IPS-18a (cell line): ENCODE measurements around the gene RNF44.

Experiments
- H3K27ac ChIP-seq: one replicate; pipeline ENCODE4 v1.5.1; 2013; ENCODE audit warnings: low read length
- H3K27me3 ChIP-seq: one replicate; pipeline ENCODE4 v1.6.1; 2013; ENCODE audit warnings: mild to moderate bottlenecking, low read length; ENCODE audit not compliant: control insufficient read depth, insufficient read depth
- H3K36me3 ChIP-seq: one replicate; pipeline ENCODE4 v1.6.1; 2013; ENCODE audit warnings: low read depth, low read length; ENCODE audit not compliant: control insufficient read depth
- H3K4me1 ChIP-seq: one replicate; pipeline ENCODE4 v1.6.1; 2013; ENCODE audit warnings: low read depth, low read length; ENCODE audit not compliant: control insufficient read depth
- H3K4me3 ChIP-seq: one replicate; pipeline ENCODE4 v1.5.1; 2013; ENCODE audit warnings: low read length
- H3K9ac ChIP-seq: one replicate; pipeline ENCODE4 v1.6.1; 2013; ENCODE audit warnings: mild to moderate bottlenecking, low read length, moderate library complexity
- H3K9me3 ChIP-seq: one replicate; pipeline ENCODE4 v1.6.1; 2013; ENCODE audit warnings: low read depth, low read length; ENCODE audit not compliant: control insufficient read depth

The RNF44 gene

GRCh38 chr5:176532795-176533194 is 4.4 kb downstream of the RNF44 start:
- Histone ChIP-seq H3K36me3 (peaks cover 42% of the 10 kb centered on the region), H3K4me3 (no peak overlapping the region), H3K9ac (no peak overlapping the region), H3K27ac (no peak overlapping the region), H3K9me3 (no peaks in the 10 kb centered on the region), H3K27me3 (no peaks in the 10 kb centered on the region), H3K4me1 (peaks cover 9% of the 10 kb centered on the region)

- no peak overlapping the region for H3K27ac ChIP-seq
- peaks cover 9% of the 10 kb centered on the region for H3K4me1 ChIP-seq
- no peak overlapping the region for H3K9ac ChIP-seq
- peaks cover 46% of the 10 kb centered on the region for H3K36me3 ChIP-seq
- no peaks in the 10 kb centered on the region for H3K9me3 ChIP-seq
- H3K27me3 ChIP-seq: no peaks in the 10 kb centered on the region
- no peak overlapping the region for H3K4me3 ChIP-seq
Observed at GRCh38 chr5:176531902-176532493, 5.2 kb downstream of the RNF44 start.

GRCh38 chr5:176530983-176531901 is 6.0 kb downstream of the RNF44 start:
- Histone ChIP-seq H3K9me3 (no peaks in the 10 kb centered on the region), H3K9ac (no peak overlapping the region), H3K27ac (no peak overlapping the region), H3K4me3 (no peak overlapping the region), H3K4me1 (peaks cover 9% of the 10 kb centered on the region), H3K27me3 (no peaks in the 10 kb centered on the region), H3K36me3 (peaks cover 46% of the 10 kb centered on the region)

- no peaks in the 10 kb centered on the region for H3K27me3 ChIP-seq
- H3K9ac ChIP-seq: no peak overlapping the region
- peaks cover 46% of the 10 kb centered on the region for H3K36me3 ChIP-seq
- no peak overlapping the region for H3K4me3 ChIP-seq
- no peaks in the 10 kb centered on the region for H3K9me3 ChIP-seq
- no peak overlapping the region for H3K27ac ChIP-seq
- H3K4me1 ChIP-seq: peaks cover 9% of the 10 kb centered on the region
Observed at GRCh38 chr5:176530393-176530982, 6.7 kb downstream of the RNF44 start.

GRCh38 chr5:176529741-176530141 is 7.5 kb downstream of the RNF44 start:
- Histone ChIP-seq H3K27ac (no peak overlapping the region), H3K4me1 (peaks cover 2% of the 10 kb centered on the region), H3K36me3 (peaks cover 40% of the 10 kb centered on the region), H3K9me3 (no peaks in the 10 kb centered on the region), H3K4me3 (no peak overlapping the region), H3K27me3 (no peaks in the 10 kb centered on the region), H3K9ac (no peak overlapping the region)

GRCh38 chr5:176529116-176529740 is 8.0 kb downstream of the RNF44 start:
- Histone ChIP-seq H3K27ac (no peak overlapping the region), H3K36me3 (peaks cover 39% of the 10 kb centered on the region), H3K9ac (no peak overlapping the region)

GRCh38 chr5:176528761-176529115 is 8.5 kb downstream of the RNF44 start:
- H3K9me3 ChIP-seq: no peaks in the 10 kb centered on the region
- H3K27ac ChIP-seq: no peak overlapping the region
- H3K9ac ChIP-seq: no peak overlapping the region
- H3K36me3 ChIP-seq: peaks cover 39% of the 10 kb centered on the region
- no peaks in the 10 kb centered on the region for H3K4me1 ChIP-seq
- H3K27me3 ChIP-seq: no peaks in the 10 kb centered on the region
- H3K4me3 ChIP-seq: no peak overlapping the region

More at GRCh38 chr5:176529116-176529740, 8.0 kb downstream of the RNF44 start:
- Histone ChIP-seq H3K4me1 (no peaks in the 10 kb centered on the region), H3K4me3 (no peak overlapping the region), H3K27me3 (no peaks in the 10 kb centered on the region), H3K9me3 (no peaks in the 10 kb centered on the region)

GRCh38 chr5:176528301-176528700 is 8.9 kb downstream of the RNF44 start:
- Histone ChIP-seq H3K4me1 (no peaks in the 10 kb centered on the region), H3K9me3 (no peaks in the 10 kb centered on the region), H3K27ac (no peak overlapping the region), H3K4me3 (no peak overlapping the region), H3K27me3 (no peaks in the 10 kb centered on the region), H3K36me3 (peaks cover 39% of the 10 kb centered on the region), H3K9ac (no peak overlapping the region)

GRCh38 chr5:176527246-176528222 is 9.7 kb downstream of the RNF44 start:
- Histone ChIP-seq H3K9me3 (no peaks in the 10 kb centered on the region), H3K4me1 (no peaks in the 10 kb centered on the region), H3K4me3 (no peak overlapping the region), H3K27ac (no peak overlapping the region), H3K27me3 (no peaks in the 10 kb centered on the region), H3K9ac (no peak overlapping the region), H3K36me3 (peaks cover 39% of the 10 kb centered on the region)

GRCh38 chr5:176526462-176526861 is 10.7 kb downstream of the RNF44 start:
- no peak overlapping the region for H3K9ac ChIP-seq
- H3K36me3 ChIP-seq: peaks cover 33% of the 10 kb centered on the region
- H3K4me3 ChIP-seq: no peak overlapping the region
- H3K27me3 ChIP-seq: no peaks in the 10 kb centered on the region
- no peaks in the 10 kb centered on the region for H3K4me1 ChIP-seq
- H3K9me3 ChIP-seq: no peaks in the 10 kb centered on the region
- no peak overlapping the region for H3K27ac ChIP-seq
